K562 (cell line): ENCODE data around the gene TNNT1. TPM values are rescaled to one million over a fixed set of nuclear protein-coding genes. Genes with fewer than 3 reads are reported as not detected.

Source experiments
- HDAC2 ChIP-seq: fragments of 450-650 bp; IDR thresholded peaks from 2 replicates; pipeline ENCODE4 v1.6.1; 2016; ENCODE audit warnings: mild to moderate bottlenecking
- MECOM ChIP-seq: fragments of 250-450 bp; sonication (Bioruptor Pico); IDR thresholded peaks from 2 replicates; pipeline ENCODE4 v1.8.0; 2022; ENCODE audit warnings: inconsistent platforms
- MGA ChIP-seq: fragments of 450-650 bp; IDR thresholded peaks from 2 replicates; pipeline ENCODE4 v1.6.1; 2016; ENCODE audit warnings: mild to moderate bottlenecking, moderate library complexity
- MLX ChIP-seq, 2 experiments: fragments of 450-650 bp in 1 of 2; sonication (generic) in 1 of 2; formaldehyde crosslinking; conservative IDR thresholded peaks; 2 replicates each; pipeline versions ENCODE4 v1.4.0 to v1.8.1; 2020 to 2022; ENCODE audit warnings: mild to moderate bottlenecking in 1 of 2, missing genetic modification reagents in 1 of 2
- NEUROD1 ChIP-seq: fragments of 150-350 bp; IDR thresholded peaks from 2 replicates; pipeline ENCODE4 v1.6.1; 2014; ENCODE audit warnings: borderline replicate concordance, low read length, low read depth; ENCODE audit not compliant: partially characterized antibody
- NFIX ChIP-seq: fragments of 250-450 bp; sonication (Bioruptor Pico); IDR thresholded peaks from 2 replicates; pipeline ENCODE4 v1.4.0; 2020; ENCODE audit warnings: low read depth, mild to moderate bottlenecking, moderate library complexity
- PTBP1 ChIP-seq: fragments of 200-400 bp; formaldehyde crosslinking; IDR thresholded peaks from 2 replicates; pipeline ENCODE4 v1.6.1; 2017; ENCODE audit warnings: low read depth, low read length
- PYGO2 ChIP-seq: fragments of 450-650 bp; IDR thresholded peaks from 2 replicates; pipeline ENCODE4 v1.6.1; 2016; ENCODE audit warnings: mild to moderate bottlenecking, missing genetic modification characterization, moderate library complexity, missing compliant biosample characterization
- THAP12 ChIP-seq: fragments of 250-450 bp; sonication (Bioruptor Pico); IDR thresholded peaks from 2 replicates; pipeline ENCODE4 v1.9.0; 2021; ENCODE audit warnings: mild to moderate bottlenecking, inconsistent platforms
- ZNF398 ChIP-seq: fragments of 250-450 bp; sonication (Bioruptor Pico); IDR thresholded peaks from 2 replicates; pipeline ENCODE4 v1.8.0; 2021; ENCODE audit warnings: moderate library complexity, mild to moderate bottlenecking, inconsistent platforms
- ZNF445 ChIP-seq: fragments of 250-450 bp; sonication (Bioruptor Pico); IDR thresholded peaks from 2 replicates; pipeline ENCODE4 v1.4.0; 2020; ENCODE audit warnings: low read depth, mild to moderate bottlenecking, moderate library complexity
- ZNF778 ChIP-seq: fragments of 450-650 bp; formaldehyde crosslinking; IDR thresholded peaks from 2 replicates; pipeline ENCODE4 v1.4.0; 2020; ENCODE audit warnings: mild to moderate bottlenecking, moderate library complexity
- polyA plus RNA-seq, 8 experiments: library from polyadenylated mRNA; depleted of rRNA in 4 of 8; stranded (reverse) in 5 of 8; unstranded in 3 of 8; fragments of >200 nt; fragmentation: Nextera tagmentation in 2 of 8; fragmentation: Illumina TruSeq in 1 of 8; extraction: Ambion mirVana in 2 of 8; extraction: Trizol in 1 of 8; gene quantifications; 2 replicates each; pipeline versions ENCODE4 v1.2.1 to v1.2.3, GENCODE V29; 2011 to 2014; ENCODE audit warnings: inconsistent platforms in 1 of 8, missing spikeins in 1 of 8
- total RNA-seq, 7 experiments: library from RNA; depleted of rRNA in 6 of 7; stranded (reverse); fragments of >200 nt in 6 of 7; fragmentation: Illumina TruSeq in 2 of 7; extraction: Trizol in 2 of 7; gene quantifications; 2 replicates each; pipeline versions ENCODE4 v1.2.1 to v1.2.3, GENCODE V29; 2011 to 2021; ENCODE audit warnings: low replicate concordance in 1 of 7

The TNNT1 gene
- total and polyA plus RNA-seq, 9 of the 15 experiments (the other 6 are each of a cell fraction or from before 2014, with no cell fraction given), result 31.8 to 390 (median 227) TPM

- no peak for TF ChIP-seq ZNF398 (CRISPR knock-in tag)
- no peak for TF ChIP-seq PTBP1
- no peak for TF ChIP-seq ZNF778 (CRISPR knock-in tag)
- TF ChIP-seq NEUROD1, result no peak
- no peak for TF ChIP-seq THAP12 (CRISPR knock-in tag)
- no peak for TF ChIP-seq NFIX (CRISPR knock-in tag)
- TF ChIP-seq PYGO2 (tag), result no peak
- TF ChIP-seq MLX (CRISPR knock-in tag; conservative IDR thresholded peaks at IDR 0.05), result no peak
- no peak for TF ChIP-seq ZNF445
- TF ChIP-seq HDAC2, result no peak
- TF ChIP-seq MGA, result no peak
- no peak for TF ChIP-seq MECOM (CRISPR knock-in tag)
Measured at GRCh38 chr19:55152017-55152416, 3.0 kb upstream of the TNNT1 start (continued).
